HCT116 (cell line): ENCODE data around the gene SYTL2. TPM values are rescaled to one million over a fixed set of nuclear protein-coding genes. Genes with fewer than 3 reads are reported as not detected.

Experiments
- ATAC-seq: fragments of 200-7000 bp; cut with Tn5 transposase; 2 replicates; pipeline ENCODE4 v1.9.1; 2020; ENCODE audit warnings: mild to moderate bottlenecking, moderate library complexity
- BruUV-seq: library from RNA; stranded (reverse); fragments of 400-500 nt; replicated peaks from 2 replicates; lab custom pipeline; 2021; lab: Mats Ljungman, UMichigan
- CTCF ChIA-PET: fragments of 300-600 bp; sonication (Branson Sonifier 250); formaldehyde crosslinking; loops from one replicate; lab custom pipeline; 2021; ENCODE audit warnings: antibody characterized with exemption; lab: Charles Lee
- POLR2A ChIA-PET: fragments of 300-600, 350-600 bp; sonication (Branson Sonifier 250); formaldehyde crosslinking; loops from one replicate; lab custom pipeline; 2021; ENCODE audit warnings: antibody characterized with exemption; lab: Charles Lee
- RAD21 ChIA-PET, 2 experiments: fragments of 300-600 bp; sonication (Branson Sonifier 250); formaldehyde crosslinking; loops; one replicate each; lab custom pipeline; 2023; ENCODE audit warnings: low total read pairs in 2 of 2; ENCODE audit not compliant: uncharacterized antibody in 2 of 2, unreplicated experiment in 2 of 2, low non-redundant PET in 1 of 2; lab: Charles Lee
- DNase-seq: peaks from one replicate; pipeline ENCODE4 v3.0.0-alpha.2; 2010; ENCODE audit warnings: low read depth, low spot score
- H2AFZ ChIP-seq: fragments of 200-600 bp; shearing (Covaris generic), sonication (generic); 2 replicates; pipeline ENCODE4 v1.6.1; 2017; ENCODE audit warnings: low read depth, mixed run types, mixed read lengths, antibody characterized with exemption, low read length; ENCODE audit not compliant: poor library complexity, severe bottlenecking
- H3K27ac ChIP-seq: 2 replicates; pipeline ENCODE4 v1.5.1; 2012; ENCODE audit warnings: low read depth, low read length
- H3K27me3 ChIP-seq: fragments of 200-600 bp; sonication (generic); 2 replicates; pipeline ENCODE4 v1.6.1; 2016; ENCODE audit warnings: mixed run types, low read length, mixed read lengths; ENCODE audit not compliant: insufficient read depth
- H3K36me3 ChIP-seq, 2 experiments: fragments of 200-500 bp in 1 of 2; fragments of 200-600 bp in 1 of 2; sonication (Bioruptor generic) in 1 of 2; sonication (generic) in 1 of 2; 2 replicates each; pipeline versions ENCODE4 v1.5.1 to v1.6.1; 2014 to 2016; ENCODE audit warnings: low read length in 2 of 2, inconsistent platforms in 1 of 2, mixed read lengths in 1 of 2, mixed run types in 1 of 2; ENCODE audit not compliant: insufficient read depth in 2 of 2, control insufficient read depth in 1 of 2
- H3K4me1 ChIP-seq, 2 experiments: fragments of 200-600 bp in 1 of 2; sonication (generic) in 1 of 2; 2 replicates each; pipeline versions ENCODE4 v1.5.1 to v1.6.1; 2012 to 2017; ENCODE audit warnings: low read length in 2 of 2, inconsistent platforms in 1 of 2, mild to moderate bottlenecking in 1 of 2, mixed read lengths in 1 of 2, mixed run types in 1 of 2, moderate library complexity in 1 of 2; ENCODE audit not compliant: insufficient read depth in 2 of 2, control insufficient read depth in 1 of 2
- H3K4me2 ChIP-seq: fragments of 200-600 bp; sonication (generic); 2 replicates; pipeline ENCODE4 v1.6.1; 2017; ENCODE audit warnings: mixed run types, low read length, mixed read lengths
- H3K4me3 ChIP-seq, 2 experiments: fragments of 200-600 bp in 1 of 2; sonication (generic) in 1 of 2; replicated peaks in 1 of 2; 2 replicates each; pipeline ENCODE4 v1.5.1; 2011 to 2016; ENCODE audit warnings: low read length in 2 of 2, control low read depth in 1 of 2, low read depth in 1 of 2, mild to moderate bottlenecking in 1 of 2, mixed read lengths in 1 of 2, mixed run types in 1 of 2
- H3K79me2 ChIP-seq: fragments of 200-600 bp; sonication (generic); 2 replicates; pipeline ENCODE4 v1.6.1; 2017; ENCODE audit warnings: mild to moderate bottlenecking, mixed run types, low read length, moderate library complexity, mixed read lengths; ENCODE audit not compliant: insufficient read depth
- H3K9ac ChIP-seq: fragments of 200-600 bp; sonication (generic); 2 replicates; pipeline ENCODE4 v1.6.1; 2016; ENCODE audit warnings: low read length, mixed read lengths
- H3K9me2 ChIP-seq: fragments of 200-600 bp; sonication (generic), shearing (Covaris generic); 2 replicates; pipeline ENCODE4 v1.6.1; 2017; ENCODE audit warnings: mixed run types, mild to moderate bottlenecking, moderate library complexity; ENCODE audit not compliant: insufficient read depth
- H3K9me3 ChIP-seq, 2 experiments: fragments of 200-500 bp in 1 of 2; fragments of 200-600 bp in 1 of 2; sonication (Bioruptor generic) in 1 of 2; sonication (generic) in 1 of 2; 2 replicates each; pipeline ENCODE4 v1.6.1; 2014 to 2017; ENCODE audit warnings: low read length in 2 of 2, mixed read lengths in 2 of 2, inconsistent platforms in 1 of 2, low read depth in 1 of 2, mild to moderate bottlenecking in 1 of 2, mixed run types in 1 of 2, moderate library complexity in 1 of 2; ENCODE audit not compliant: control insufficient read depth in 1 of 2, insufficient read depth in 1 of 2
- H4K20me1 ChIP-seq: fragments of 200-600 bp; sonication (generic), shearing (Covaris generic); 2 replicates; pipeline ENCODE4 v1.6.1; 2017; ENCODE audit warnings: mixed run types, mild to moderate bottlenecking, moderate library complexity; ENCODE audit not compliant: insufficient read depth
- CBX3 ChIP-seq: IDR thresholded peaks from 2 replicates; pipeline ENCODE4 v1.6.1; 2012; ENCODE audit warnings: low read depth
- CEBPB ChIP-seq: IDR thresholded peaks from 2 replicates; pipeline ENCODE4 v1.6.1; 2012; ENCODE audit warnings: low read depth
- EGR1 ChIP-seq: IDR thresholded peaks from 2 replicates; pipeline ENCODE4 v1.6.1; 2012; ENCODE audit warnings: low read depth
- ELF1 ChIP-seq: IDR thresholded peaks from 2 replicates; pipeline ENCODE4 v1.6.1; 2012; ENCODE audit warnings: low read depth, borderline replicate concordance
- FOSL1 ChIP-seq: IDR thresholded peaks from 2 replicates; pipeline ENCODE4 v1.6.1; 2012; ENCODE audit warnings: low read depth
- JUND ChIP-seq: IDR thresholded peaks from 2 replicates; pipeline ENCODE4 v1.6.1; 2012
- POLR2AphosphoS5 ChIP-seq: IDR thresholded peaks from 2 replicates; pipeline ENCODE4 v1.6.1; 2011; ENCODE audit warnings: mild to moderate bottlenecking, low read depth, low read length, moderate library complexity
- RAD21 ChIP-seq: IDR thresholded peaks from 2 replicates; pipeline ENCODE4 v1.6.1; 2012; ENCODE audit warnings: low read depth, mild to moderate bottlenecking
- SIN3A ChIP-seq: IDR thresholded peaks from 2 replicates; pipeline ENCODE4 v1.6.1; 2012; ENCODE audit warnings: low read depth
- TCF7L2 ChIP-seq: IDR thresholded peaks from 2 replicates; pipeline ENCODE4 v1.7.0; 2011; ENCODE audit warnings: borderline replicate concordance, inconsistent platforms; ENCODE audit not compliant: insufficient read depth, insufficient read length; ENCODE audit errors: extremely low read depth
- YY1 ChIP-seq: IDR thresholded peaks from 2 replicates; pipeline ENCODE4 v1.6.1; 2011; ENCODE audit warnings: low read length, low read depth, moderate library complexity, mild to moderate bottlenecking; ENCODE audit not compliant: insufficient replicate concordance; ENCODE audit errors: extremely low read depth
- intact Hi-C: fragments of 100-400 bp; cut with micrococcal nuclease; formaldehyde crosslinking; loops from 2 replicates; pipeline ENCODE4 v1.10.0; 2022
- total RNA-seq: library from RNA; stranded (reverse); gene quantifications from one replicate; pipeline ENCODE4 v1.2.1, GENCODE V29; 2021; ENCODE audit not compliant: unreplicated experiment
- TF ChIP-seq, protein P1 (sequence below): IDR thresholded peaks from 2 replicates; pipeline ENCODE4 v1.6.1; 2012; ENCODE audit warnings: low read depth

Gene SYTL2
- total RNA-seq, 1 experiment from 2014 or later: 12.6 TPM

DNA sequence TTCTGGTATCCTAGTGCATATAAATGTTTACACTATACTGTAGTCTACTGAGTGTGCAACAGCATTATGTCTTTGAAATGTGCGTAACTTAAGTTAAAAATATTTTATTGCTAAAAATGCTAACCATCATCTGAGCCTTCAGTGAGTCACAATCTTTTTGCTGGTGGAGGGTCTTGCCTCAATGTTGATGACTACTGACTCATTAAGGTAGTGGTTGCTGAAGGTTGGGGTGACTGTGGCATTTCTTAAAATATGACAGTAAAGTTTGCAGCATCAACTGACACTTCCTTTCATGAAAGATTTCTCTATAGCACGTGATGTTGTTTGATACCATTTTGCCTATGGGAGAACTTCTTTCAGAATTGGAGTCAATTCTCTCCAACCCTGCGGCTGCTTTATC lies 137.5 kb downstream of the SYTL2 start:
- Histone ChIP-seq H2AFZ (no peak overlapping the region), H4K20me1 (no peaks in the 10 kb centered on the region), H3K27ac (no peak overlapping the region), H3K4me2 (no peak overlapping the region), H3K79me2 (no peaks in the 10 kb centered on the region), H3K27me3 (no peaks in the 10 kb centered on the region), H3K9ac (no peak overlapping the region), H3K36me3 (no peaks in the 10 kb centered on the region), H3K4me1 (no peaks in the 10 kb centered on the region), H3K4me3 (no peak overlapping the region), H3K9me3 (no peaks in the 10 kb centered on the region), H3K9me2 (no peaks in the 10 kb centered on the region)
- ChIA-PET RAD21 (no interaction called here), POLR2A (no interaction called here), CTCF (no interaction called here)
- no TSS peak for BruUV-seq
- intact Hi-C loops: no loop called here
- TF ChIP-seq JUND: no peak
- no peak for TF ChIP-seq TCF7L2
- TF ChIP-seq CEBPB: no peak
- TF ChIP-seq, protein P1, sequence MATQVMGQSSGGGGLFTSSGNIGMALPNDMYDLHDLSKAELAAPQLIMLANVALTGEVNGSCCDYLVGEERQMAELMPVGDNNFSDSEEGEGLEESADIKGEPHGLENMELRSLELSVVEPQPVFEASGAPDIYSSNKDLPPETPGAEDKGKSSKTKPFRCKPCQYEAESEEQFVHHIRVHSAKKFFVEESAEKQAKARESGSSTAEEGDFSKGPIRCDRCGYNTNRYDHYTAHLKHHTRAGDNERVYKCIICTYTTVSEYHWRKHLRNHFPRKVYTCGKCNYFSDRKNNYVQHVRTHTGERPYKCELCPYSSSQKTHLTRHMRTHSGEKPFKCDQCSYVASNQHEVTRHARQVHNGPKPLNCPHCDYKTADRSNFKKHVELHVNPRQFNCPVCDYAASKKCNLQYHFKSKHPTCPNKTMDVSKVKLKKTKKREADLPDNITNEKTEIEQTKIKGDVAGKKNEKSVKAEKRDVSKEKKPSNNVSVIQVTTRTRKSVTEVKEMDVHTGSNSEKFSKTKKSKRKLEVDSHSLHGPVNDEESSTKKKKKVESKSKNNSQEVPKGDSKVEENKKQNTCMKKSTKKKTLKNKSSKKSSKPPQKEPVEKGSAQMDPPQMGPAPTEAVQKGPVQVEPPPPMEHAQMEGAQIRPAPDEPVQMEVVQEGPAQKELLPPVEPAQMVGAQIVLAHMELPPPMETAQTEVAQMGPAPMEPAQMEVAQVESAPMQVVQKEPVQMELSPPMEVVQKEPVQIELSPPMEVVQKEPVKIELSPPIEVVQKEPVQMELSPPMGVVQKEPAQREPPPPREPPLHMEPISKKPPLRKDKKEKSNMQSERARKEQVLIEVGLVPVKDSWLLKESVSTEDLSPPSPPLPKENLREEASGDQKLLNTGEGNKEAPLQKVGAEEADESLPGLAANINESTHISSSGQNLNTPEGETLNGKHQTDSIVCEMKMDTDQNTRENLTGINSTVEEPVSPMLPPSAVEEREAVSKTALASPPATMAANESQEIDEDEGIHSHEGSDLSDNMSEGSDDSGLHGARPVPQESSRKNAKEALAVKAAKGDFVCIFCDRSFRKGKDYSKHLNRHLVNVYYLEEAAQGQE: no peak
- DNase-seq: no peak
- no peak for ATAC-seq

DNA sequence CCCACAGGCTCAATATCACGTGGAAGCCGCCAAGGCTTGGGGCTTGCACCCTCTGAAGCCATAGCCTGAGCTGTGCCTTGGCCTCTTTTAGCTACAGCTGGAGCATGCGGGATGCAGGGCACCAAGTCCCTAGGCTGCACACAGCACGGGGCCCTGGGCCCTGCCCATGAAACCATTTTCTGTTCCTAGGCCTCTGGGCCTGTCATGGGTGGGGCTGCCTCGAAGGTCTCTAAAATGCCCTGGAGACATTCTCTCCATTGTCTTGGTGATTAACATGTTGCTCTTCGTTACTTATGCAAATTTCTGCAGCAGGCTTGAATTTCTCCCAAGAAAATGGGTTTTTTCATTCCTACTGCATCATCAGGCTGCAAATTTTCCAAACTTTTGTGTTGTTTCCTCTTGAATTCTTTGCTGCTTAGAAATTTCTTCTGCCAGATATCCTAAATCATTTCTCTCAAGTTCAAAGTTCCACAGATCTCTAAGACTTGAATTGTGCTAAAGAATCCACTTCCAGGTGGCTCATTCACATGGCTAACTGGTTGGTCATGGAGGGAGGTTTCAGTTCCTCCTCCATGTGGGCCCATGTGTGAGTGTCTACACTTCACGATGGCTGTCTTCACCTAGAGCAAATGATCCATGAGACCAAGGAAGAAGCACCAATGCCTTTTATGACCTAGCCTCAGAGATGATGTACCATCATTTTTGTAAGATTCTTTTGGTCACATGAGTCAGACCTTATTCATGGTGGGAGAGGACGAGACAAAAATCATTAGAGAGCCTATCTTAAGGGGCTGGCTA lies 138.6 kb downstream of the SYTL2 start:
- POLR2A ChIA-PET: no interaction called here
- intact Hi-C loops: no loop called here
- no peaks in the 10 kb centered on the region for H3K27me3 ChIP-seq
- no peak for TF ChIP-seq POLR2AphosphoS5
- TF ChIP-seq EGR1: no peak
- no peak for TF ChIP-seq ELF1
- TF ChIP-seq, protein P1: no peak
- no peak for TF ChIP-seq YY1
- no peak for TF ChIP-seq JUND
- TF ChIP-seq SIN3A: no peak
- TF ChIP-seq CBX3: no peak
- no peak for TF ChIP-seq TCF7L2
- TF ChIP-seq FOSL1: no peak
- TF ChIP-seq RAD21: no peak
- no peak for TF ChIP-seq CEBPB

More for the DNA sequence above, 138.6 kb downstream of the SYTL2 start:
- DNase-seq (no peak), ATAC-seq (no peak)
- no peak overlapping the region for H3K4me3 ChIP-seq
- H2AFZ ChIP-seq: no peak overlapping the region
- H3K9ac ChIP-seq: no peak overlapping the region
- no peak overlapping the region for H3K4me2 ChIP-seq
- no peaks in the 10 kb centered on the region for H3K9me2 ChIP-seq
- ChIA-PET CTCF (no interaction called here), RAD21 (no interaction called here)
- H3K79me2 ChIP-seq: no peaks in the 10 kb centered on the region
- H4K20me1 ChIP-seq: no peaks in the 10 kb centered on the region
- H3K36me3 ChIP-seq: no peaks in the 10 kb centered on the region
- H3K9me3 ChIP-seq: no peaks in the 10 kb centered on the region
- BruUV-seq: no TSS peak
- no peak overlapping the region for H3K27ac ChIP-seq
- H3K4me1 ChIP-seq: no peaks in the 10 kb centered on the region
